GM12878 (cell line): ENCODE results near the gene KCNIP2. TPM values are rescaled to one million over a fixed set of nuclear protein-coding genes. Genes with fewer than 3 reads are reported as not detected.

Source experiments
- ATAC-seq: fragments of 200-7000 bp; cut with Tn5 transposase; 3 replicates; pipeline ENCODE4 v1.9.1; 2020; ENCODE audit warnings: mild to moderate bottlenecking, moderate library complexity
- BruUV-seq: library from RNA; stranded (reverse); fragments of 400-500 nt; replicated peaks from 2 replicates; lab custom pipeline; 2021; lab: Mats Ljungman, UMichigan
- CTCF ChIA-PET: fragments of 300-600 bp; sonication (Branson Sonifier 250); formaldehyde crosslinking; extraction: SDS; loops from one replicate; lab custom pipeline; 2021; ENCODE audit warnings: inconsistent platforms; lab: Yijun Ruan, JAX
- POLR2A ChIA-PET: fragments of 350-600 bp; formaldehyde crosslinking; extraction: SDS; loops from one replicate; lab custom pipeline; 2021; ENCODE audit warnings: inconsistent platforms; lab: Charles Lee
- RAD21 ChIA-PET: fragments of 300-600 bp; sonication (Branson Sonifier 250); formaldehyde crosslinking; loops from one replicate; lab custom pipeline; 2023; ENCODE audit warnings: antibody characterized with exemption; ENCODE audit not compliant: unreplicated experiment; lab: Charles Lee
- SMC1A ChIA-PET: fragments of 300-600 bp; sonication (Branson Sonifier 250); formaldehyde crosslinking; loops from one replicate; lab custom pipeline; 2023; ENCODE audit not compliant: unreplicated experiment, uncharacterized antibody; lab: Charles Lee
- DNase-seq: peaks from one replicate; pipeline ENCODE4 v3.0.0-alpha.2; 2011; ENCODE audit warnings: low read depth, low spot score
- FAIRE-seq: peaks from 3 replicates; lab custom pipeline; 2011; peaks lifted over from hg19 to GRCh38; lab: Jason Lieb, UNC
- H2AFZ ChIP-seq: 2 replicates; pipeline ENCODE4 v1.6.0; 2011; ENCODE audit warnings: low read depth, low read length, control low read depth; ENCODE audit not compliant: control insufficient read depth
- H3K27ac ChIP-seq: 2 replicates; pipeline ENCODE4 v1.5.1; 2011; ENCODE audit warnings: control low read depth; ENCODE audit not compliant: control insufficient read depth, insufficient read depth
- H3K27me3 ChIP-seq, 2 experiments: replicated peaks in 1 of 2; 2 replicates each; pipeline versions ENCODE4 v1.6.0 to v1.6.1; 2011; ENCODE audit warnings: low read length in 1 of 2; ENCODE audit not compliant: control insufficient read depth in 2 of 2, insufficient read depth in 2 of 2
- H3K36me3 ChIP-seq, 2 experiments: 2 replicates each; pipeline ENCODE4 v1.5.1; 2011; ENCODE audit warnings: low read length in 1 of 2; ENCODE audit not compliant: control insufficient read depth in 2 of 2, insufficient read depth in 2 of 2
- H3K4me1 ChIP-seq: 2 replicates; pipeline ENCODE4 v1.6.1; 2011; ENCODE audit warnings: mild to moderate bottlenecking, low read length, moderate library complexity, mixed read lengths; ENCODE audit not compliant: control insufficient read depth, insufficient read depth
- H3K4me2 ChIP-seq: 2 replicates; pipeline ENCODE4 v1.6.0; 2011; ENCODE audit warnings: control low read depth; ENCODE audit not compliant: control insufficient read depth, insufficient read depth
- H3K4me3 ChIP-seq: fragments of 200-600 bp; sonication (generic); 2 replicates; pipeline ENCODE4 v1.5.1; 2016
- H3K79me2 ChIP-seq: 2 replicates; pipeline ENCODE4 v1.6.0; 2011; ENCODE audit warnings: low read length; ENCODE audit not compliant: control insufficient read depth, insufficient read depth
- H3K9ac ChIP-seq: 2 replicates; pipeline ENCODE4 v1.8.0; 2011; ENCODE audit warnings: low read length, control low read depth, mixed read lengths; ENCODE audit not compliant: control insufficient read depth, insufficient read depth
- H3K9me3 ChIP-seq: replicated peaks from 3 replicates; pipeline ENCODE4 v1.5.1; 2011; ENCODE audit warnings: mild to moderate bottlenecking, low read length; ENCODE audit not compliant: control insufficient read depth, insufficient read depth
- H4K20me1 ChIP-seq: 2 replicates; pipeline ENCODE4 v1.6.0; 2011; ENCODE audit not compliant: control insufficient read depth, insufficient read depth
- HDGF ChIP-seq: fragments of 450-650 bp; IDR thresholded peaks from 2 replicates; pipeline ENCODE4 v1.6.1; 2016; ENCODE audit warnings: antibody characterized with exemption
- LARP7 ChIP-seq: fragments of 450-650 bp; IDR thresholded peaks from 2 replicates; pipeline ENCODE4 v1.6.1; 2017; ENCODE audit warnings: mild to moderate bottlenecking
- MEF2A ChIP-seq: IDR thresholded peaks from 2 replicates; pipeline ENCODE4 v1.6.1; 2011; ENCODE audit warnings: low read depth, mild to moderate bottlenecking, low read length, moderate library complexity; ENCODE audit not compliant: insufficient read depth
- MEF2B ChIP-seq: fragments of 450-650 bp; IDR thresholded peaks from 2 replicates; pipeline ENCODE4 v1.6.1; 2018; ENCODE audit warnings: mild to moderate bottlenecking, moderate library complexity; ENCODE audit not compliant: partially characterized antibody, poor library complexity, severe bottlenecking
- POU2F2 ChIP-seq: IDR thresholded peaks from 3 replicates; pipeline ENCODE4 v1.6.1; 2011; ENCODE audit warnings: low read depth, mild to moderate bottlenecking, low read length, borderline replicate concordance
- TBL1XR1 ChIP-seq: IDR thresholded peaks from 2 replicates; pipeline ENCODE4 v1.6.1; 2012; ENCODE audit warnings: low read depth, low read length, improper control_type of control experiment
- USF1 ChIP-seq: IDR thresholded peaks from 2 replicates; pipeline ENCODE4 v1.6.1; 2011; ENCODE audit warnings: borderline replicate concordance, low read depth, mild to moderate bottlenecking, moderate library complexity, mixed read lengths, low read length; ENCODE audit not compliant: insufficient read depth; ENCODE audit errors: extremely low read length
- ZBED1 ChIP-seq: IDR thresholded peaks from 2 replicates; pipeline ENCODE4 v1.6.1; 2016; ENCODE audit warnings: borderline replicate concordance
- ZNF217 ChIP-seq: fragments of 450-650 bp; IDR thresholded peaks from 2 replicates; pipeline ENCODE4 v1.6.1; 2017; ENCODE audit warnings: antibody characterized with exemption, mild to moderate bottlenecking
- ZNF592 ChIP-seq: fragments of 450-650 bp; IDR thresholded peaks from 2 replicates; pipeline ENCODE4 v1.6.1; 2017; ENCODE audit warnings: mild to moderate bottlenecking, moderate library complexity
- WGBS: methylation state at CpG from one replicate; pipeline ENCODE4 v1.1.6; 2016; ENCODE audit warnings: low lambda C conversion rate; ENCODE audit not compliant: insufficient replicate concordance, insufficient coverage; ENCODE audit errors: missing lambda C conversion rate; 5-methylcytosine and 5-hydroxymethylcytosine counted together
- in situ Hi-C: fragments of 300-500 bp; cut with MboI; formaldehyde crosslinking; loops from 9 replicates; pipeline ENCODE4 v1.14.3; 2018; ENCODE audit warnings: mixed read lengths
- intact Hi-C: fragments of 100-400 bp; cut with micrococcal nuclease; formaldehyde crosslinking; loops from one replicate; pipeline ENCODE4 v1.14.2; 2022; ENCODE audit not compliant: unreplicated experiment
- polyA plus RNA-seq, 11 experiments: library from polyadenylated mRNA; depleted of rRNA in 4 of 11; unstranded in 6 of 11; stranded (reverse) in 5 of 11; fragments of >200 nt; fragmentation: Nextera tagmentation in 4 of 11; fragmentation: Illumina TruSeq in 1 of 11; extraction: Ambion mirVana in 4 of 11; extraction: Trizol in 1 of 11; gene quantifications; 1 replicate in 1 of 11; 2 replicates in 10 of 11; pipeline versions ENCODE4 v1.2.1 to v1.2.3, GENCODE V29; 2011 to 2016; ENCODE audit warnings: inconsistent platforms in 2 of 11, missing spikeins in 2 of 11, low read depth in 1 of 11
- total RNA-seq, 4 experiments: library from RNA; depleted of rRNA in 3 of 4; stranded (reverse); fragments of >200 nt in 3 of 4; fragmentation: Illumina TruSeq in 1 of 4; extraction: Trizol in 1 of 4; gene quantifications; 2 replicates each; pipeline versions ENCODE4 v1.2.1 to v1.2.3, GENCODE V29; 2013 to 2021

The KCNIP2 gene
- total and polyA plus RNA-seq, 10 of the 15 experiments (the other 5 are each of a cell fraction or from before 2014, with no cell fraction given) = 0.46 to 4.3 (median 1.7) TPM

GRCh38 chr10:101859530-101859929, 15.9 kb upstream of the KCNIP2 start:
- BruUV-seq = no TSS peak
- CTCF ChIA-PET = interaction anchor here (0.6 to 14.0 kb wide), 8 partner anchors 9 to 256 kb away, joined by 3 to 143 read pairs (median 8); partner anchors contain the start of gene KCNIP2
- RAD21 ChIA-PET = interaction anchor here (1.0 to 3.3 kb wide), 6 partner anchors 19 to 213 kb away, joined by 3 to 31 read pairs (median 14); no protein-coding TSS in a partner anchor
- POLR2A ChIA-PET = interaction anchor here (0.5 to 1.9 kb wide), 6 partner anchors 10 to 211 kb away, joined by 3 to 7 read pairs (median 4); no protein-coding TSS in a partner anchor
- H3K9ac ChIP-seq = peak overlapping the region; percentile 10; the same call in 1 of the 2 replicates
- H3K27ac ChIP-seq = peak overlapping the region; percentile 83
- no peaks in the 10 kb centered on the region for H4K20me1 ChIP-seq
- peak; percentile 52 for ATAC-seq
- H3K4me2 ChIP-seq = peak overlapping the region; percentile 88
- in situ Hi-C loops (no loop called here), intact Hi-C loops (no loop called here)
- H3K79me2 ChIP-seq = no peaks in the 10 kb centered on the region
- SMC1A ChIA-PET = interaction anchor here (0.7 to 7.9 kb wide), 15 partner anchors 9 to 193 kb away, joined by 3 to 62 read pairs (median 8); partner anchors contain the start of gene KCNIP2
- TF ChIP-seq TBL1XR1 (peak; percentile 13; the same call in 1 of the 2 replicates), POU2F2 (peak; percentile 74; the same call in 1 of the 3 replicates), ZNF592 (no peak), HDGF (no peak), LARP7 (no peak), MEF2B (peak; percentile 61), MEF2A (peak; percentile 77; the same call in 1 of the 2 replicates), ZBED1 (no peak), ZNF217 (no peak), USF1 (no peak)
- H3K4me3 ChIP-seq = peak overlapping the region; percentile 21; the same call in 1 of the 2 replicates
- no peak for DNase-seq
- H3K36me3 ChIP-seq = no peaks in the 10 kb centered on the region
- H3K4me1 ChIP-seq = peaks cover 32% of the 10 kb centered on the region
- WGBS = 27% methylated on average over 2 of the region's 2 CpGs
- H2AFZ ChIP-seq = no peak overlapping the region
- no peaks in the 10 kb centered on the region for H3K27me3 ChIP-seq
- peak; percentile 13 for FAIRE-seq
- H3K9me3 ChIP-seq = peaks cover 8% of the 10 kb centered on the region
